Stimulated activated CD8-positive, alpha-beta memory T cell treated with anti-CD3 and anti-CD28 coated beads, Interleukin-15, amount 100 ng/mL, for 4 hours (primary cell): ENCODE data around the gene ANXA11.

Experiments
- DNase-seq, 2 donors: peaks; one replicate each; pipeline ENCODE4 v3.0.0-alpha.2; 2020; ENCODE audit warnings: low read depth in 2 of 2

The ANXA11 gene

GRCh38 chr10:80187465-80188409, 17.6 kb downstream of the ANXA11 start:
- peak in 1 of 2 donors; percentile 48 for DNase-seq

- DNase-seq: no peak
These were observed 18.3 kb downstream of the ANXA11 start for GRCh38 chr10:80187060-80187459.

- no peak for DNase-seq
These were observed 18.8 kb downstream of the ANXA11 start for GRCh38 chr10:80186364-80187012.

- no peak for DNase-seq
These were observed 19.6 kb downstream of the ANXA11 start for GRCh38 chr10:80185578-80186299.

- DNase-seq: no peak
These were observed 21.0 kb downstream of the ANXA11 start for GRCh38 chr10:80184291-80184690.

- no peak for DNase-seq
These were observed 21.9 kb downstream of the ANXA11 start for GRCh38 chr10:80183436-80183835.

GRCh38 chr10:80182986-80183385, 22.4 kb downstream of the ANXA11 start:
- no peak for DNase-seq

GRCh38 chr10:80177781-80178636, 27.3 kb downstream of the ANXA11 start:
- no peak for DNase-seq

GRCh38 chr10:80176526-80176925, 28.8 kb downstream of the ANXA11 start:
- no peak for DNase-seq

- DNase-seq: no peak
These were observed 30.5 kb downstream of the ANXA11 start for GRCh38 chr10:80174641-80175395.

- DNase-seq: no peak
These were observed 31.9 kb downstream of the ANXA11 start for GRCh38 chr10:80173466-80173865.

GRCh38 chr10:80172896-80173295, 32.4 kb downstream of the ANXA11 start:
- no peak for DNase-seq

GRCh38 chr10:80171248-80171660, 34.1 kb downstream of the ANXA11 start:
- no peak for DNase-seq

GRCh38 chr10:80170641-80171040, 34.7 kb downstream of the ANXA11 start:
- no peak for DNase-seq

- DNase-seq: no peak
These were observed 35.3 kb downstream of the ANXA11 start for GRCh38 chr10:80170026-80170425.

- no peak for DNase-seq
These were observed 36.5 kb downstream of the ANXA11 start for GRCh38 chr10:80168679-80169380.

- no peak for DNase-seq
These were observed 37.2 kb downstream of the ANXA11 start for GRCh38 chr10:80168162-80168511.

GRCh38 chr10:80167471-80168161, 37.7 kb downstream of the ANXA11 start:
- no peak for DNase-seq
